Vagina (tissue), 2 donors: Measurements from ENCODE around the gene RPL13A. TPM values are rescaled to one million over a fixed set of nuclear protein-coding genes. Genes with fewer than 3 reads are reported as not detected.

Experiments
- DNase-seq, 2 donors: peaks; one replicate each; pipeline ENCODE4 v3.0.0-alpha.2; 2017; ENCODE audit errors: extremely low spot score in 2 of 2
- H3K27ac ChIP-seq: fragments of 200-600 bp; sonication (generic); one replicate; pipeline ENCODE4 v1.5.1; 2019
- H3K27me3 ChIP-seq: fragments of 200-600 bp; sonication (generic); one replicate; pipeline ENCODE4 v1.5.1; 2019
- H3K36me3 ChIP-seq, 2 donors: fragments of 200-600 bp; sonication (generic); one replicate each; pipeline ENCODE4 v1.5.1; 2017 to 2019
- H3K4me1 ChIP-seq: fragments of 200-600 bp; sonication (generic); one replicate; pipeline ENCODE4 v1.5.1; 2019
- H3K4me3 ChIP-seq, 2 donors: fragments of 200-600 bp; sonication (generic); 1 replicate in 1 of 2; 2 replicates in 1 of 2; pipeline ENCODE4 v1.5.1; 2016 to 2019
- H3K9me3 ChIP-seq: fragments of 200-600 bp; sonication (generic); one replicate; pipeline ENCODE4 v1.5.1; 2019
- CTCF ChIP-seq, 3 experiments: fragments of 450-650 bp in 2 of 3; fragments of 200-600 bp in 1 of 3; sonication (generic) in 1 of 3; IDR thresholded peaks; one replicate each; pipeline ENCODE4 v1.5.1; 2017 to 2019; ENCODE audit warnings: antibody characterized with exemption in 3 of 3, mild to moderate bottlenecking in 2 of 3, moderate library complexity in 2 of 3
- POLR2A ChIP-seq, 2 donors: fragments of 450-650 bp; IDR thresholded peaks; one replicate each; pipeline ENCODE4 v1.6.1; 2017; ENCODE audit warnings: antibody characterized with exemption in 2 of 2, mild to moderate bottlenecking in 2 of 2, moderate library complexity in 2 of 2
- POLR2AphosphoS5 ChIP-seq, 2 donors: sonication (generic); formaldehyde crosslinking; IDR thresholded peaks; one replicate each; pipeline ENCODE4 v1.9.0; 2017; ENCODE audit warnings: antibody characterized with exemption in 2 of 2, mild to moderate bottlenecking in 2 of 2, low read depth in 1 of 2; ENCODE audit not compliant: insufficient read depth in 1 of 2
- intact Hi-C: fragments of 100-400 bp; cut with DNase I; formaldehyde crosslinking; loops from one replicate; pipeline ENCODE4 v1.15.1; 2023
- total RNA-seq: library from RNA; depleted of rRNA; stranded (reverse); fragments of >200 nt; gene quantifications from one replicate; pipeline ENCODE4 v1.2.3, GENCODE V29; 2016

Gene RPL13A
- total RNA-seq, 1 donor from 2014 or later = 3,900 TPM

- no peak overlapping the region for H3K27ac ChIP-seq
- DNase-seq = no peak
- H3K27me3 ChIP-seq = no peaks in the 10 kb centered on the region
- peaks cover 0 to 10% of the 10 kb centered on the region in 2 donors for H3K36me3 ChIP-seq
- no peak for TF ChIP-seq POLR2A (IDR thresholded peaks at IDR 0.05)
- no peak for TF ChIP-seq POLR2AphosphoS5 (IDR thresholded peaks at IDR 0.05; ENCODE audit: insufficient read depth in 1 of 2, low read depth in 1 of 2)
- no peak for TF ChIP-seq CTCF (IDR thresholded peaks at IDR 0.05)
- H3K4me3 ChIP-seq = no peak overlapping the region
- intact Hi-C loops = no loop called here
- H3K9me3 ChIP-seq = no peaks in the 10 kb centered on the region
- H3K4me1 ChIP-seq = peaks cover 50% of the 10 kb centered on the region
Observed at GRCh38 chr19:49450405-49450804, 37.0 kb upstream of the RPL13A start.

- intact Hi-C loops = no loop called here
- peak in 1 of 2 donors; percentile 98 for DNase-seq
- H3K27ac ChIP-seq = peak within 1 kb of the TSS; percentile 95
- peak within 1 kb of the TSS; percentile 65 to 69 for H3K4me3 ChIP-seq
- peak; percentile 55 to 98 for TF ChIP-seq POLR2AphosphoS5 (IDR thresholded peaks at IDR 0.05; ENCODE audit: insufficient read depth in 1 of 2, low read depth in 1 of 2)
- no peak for TF ChIP-seq CTCF (IDR thresholded peaks at IDR 0.05)
- H3K27me3 ChIP-seq = no peaks in the 10 kb centered on the region
- H3K4me1 ChIP-seq = peaks cover 52% of the 10 kb centered on the region
- H3K36me3 ChIP-seq = peaks cover 0 to 10% of the 10 kb centered on the region in 2 donors
- no peaks in the 10 kb centered on the region for H3K9me3 ChIP-seq
Observed at GRCh38 chr19:49451430-49452181, 35.8 kb upstream of the RPL13A start, which contains the start of gene PIH1D1. Gene PIH1D1 (minus strand): TSS chr19:49451814. CDS start chr19:49451574, 240 bp downstream.

- H3K27ac ChIP-seq = peak within 1 kb of the TSS; percentile 95
- peak; percentile 90 to 91 for TF ChIP-seq POLR2AphosphoS5 (IDR thresholded peaks at IDR 0.05; ENCODE audit: insufficient read depth in 1 of 2, low read depth in 1 of 2)
- no peak for TF ChIP-seq CTCF (IDR thresholded peaks at IDR 0.05)
- peak in 1 of 2 donors; percentile 81 for TF ChIP-seq POLR2A (IDR thresholded peaks at IDR 0.05)
- intact Hi-C loops = no loop called here
- H3K36me3 ChIP-seq = peaks cover 0 to 10% of the 10 kb centered on the region in 2 donors
- DNase-seq = peak in 1 of 2 donors; percentile 99
- no peaks in the 10 kb centered on the region for H3K9me3 ChIP-seq
- peak within 1 kb of the TSS; percentile 65 to 69 for H3K4me3 ChIP-seq
- H3K4me1 ChIP-seq = peaks cover 49% of the 10 kb centered on the region
- no peaks in the 10 kb centered on the region for H3K27me3 ChIP-seq
Observed at GRCh38 chr19:49453013-49453756, 34.2 kb upstream of the RPL13A start, which contains the start of gene ALDH16A1. Gene ALDH16A1 (plus strand): TSS chr19:49453225. CDS start chr19:49453332, 107 bp downstream.

- Histone ChIP-seq H3K27me3 (no peaks in the 10 kb centered on the region), H3K4me1 (peaks cover 55% of the 10 kb centered on the region), H3K27ac (peak overlapping the region; percentile 95), H3K36me3 (peaks cover 0 to 7% of the 10 kb centered on the region in 2 donors), H3K4me3 (peak overlapping the region; percentile 53 to 69), H3K9me3 (no peaks in the 10 kb centered on the region)
- DNase-seq = no peak
- intact Hi-C loops = no loop called here
- TF ChIP-seq POLR2A (IDR thresholded peaks at IDR 0.05) = no peak
- TF ChIP-seq POLR2AphosphoS5 (IDR thresholded peaks at IDR 0.05; ENCODE audit: insufficient read depth in 1 of 2, low read depth in 1 of 2) = no peak
- no peak for TF ChIP-seq CTCF (IDR thresholded peaks at IDR 0.05)
Observed at GRCh38 chr19:49453757-49454240, 33.6 kb upstream of the RPL13A start.
